A549 (cell line): Measurements from ENCODE around the gene OBSL1. TPM values are rescaled to one million over a fixed set of nuclear protein-coding genes. Genes with fewer than 3 reads are reported as not detected.
A peak's percentile ranks its signal among the peaks of the same experiment; 100 is the strongest.

Experiments used
- ATAC-seq, 2 experiments: fragments of 200-7000 bp in 1 of 2; fragments of >200 bp in 1 of 2; cut with Nextera tagmentation in 1 of 2; cut with Tn5 transposase in 1 of 2; 3 replicates each; pipeline versions ENCODE4 v1.8.0 to v1.9.1; 2018 to 2020; ENCODE audit warnings: mild to moderate bottlenecking in 1 of 2, moderate library complexity in 1 of 2
- CTCF ChIA-PET: fragments of 300-600 bp; sonication (Branson Sonifier 250); formaldehyde crosslinking; extraction: SDS; loops from one replicate; lab custom pipeline; 2021; ENCODE audit warnings: antibody characterized with exemption, inconsistent platforms; lab: Yijun Ruan, JAX
- POLR2A ChIA-PET: fragments of 350-600 bp; formaldehyde crosslinking; extraction: SDS; loops from one replicate; lab custom pipeline; 2021; ENCODE audit warnings: antibody characterized with exemption, inconsistent platforms; lab: Yijun Ruan, JAX
- DNase-seq, 2 experiments: peaks; one replicate each; pipeline versions ENCODE4 v3.0.0 to v3.0.0-alpha.2; 2011 to 2016; ENCODE audit warnings: low read depth in 1 of 2, low spot score in 1 of 2
- FAIRE-seq: peaks from 2 replicates; lab custom pipeline; 2011; peaks lifted over from hg19 to GRCh38; lab: Jason Lieb, UNC
- H3K27ac ChIP-seq, 2 experiments: fragments of >200 bp; sonication (Bioruptor Twin); formaldehyde crosslinking; 3 replicates each; pipeline ENCODE4 v1.5.1; 2016 to 2017
- H3K4me1 ChIP-seq: fragments of >200 bp; sonication (Bioruptor Twin); formaldehyde crosslinking; 3 replicates; pipeline ENCODE4 v1.6.1; 2016
- H3K4me2 ChIP-seq: fragments of >200 bp; sonication (Bioruptor Twin); formaldehyde crosslinking; 3 replicates; pipeline ENCODE4 v1.6.1; 2016
- H3K4me3 ChIP-seq: fragments of >200 bp; sonication (Bioruptor Twin); formaldehyde crosslinking; 3 replicates; pipeline ENCODE4 v1.5.1; 2016
- H3K9me3 ChIP-seq: fragments of >200 bp; sonication (Bioruptor Twin); formaldehyde crosslinking; 3 replicates; pipeline ENCODE4 v1.6.1; 2016
- CBX8 ChIP-seq: fragments of 200-600 bp; sonication (generic); IDR thresholded peaks from 2 replicates; pipeline ENCODE4 v1.6.1; 2016
- CHD4 ChIP-seq: fragments of 200-600 bp; sonication (generic); IDR thresholded peaks from 2 replicates; pipeline ENCODE4 v1.6.1; 2016; ENCODE audit warnings: antibody characterized with exemption, mild to moderate bottlenecking, borderline replicate concordance
- EHF ChIP-seq: fragments of 250-450 bp; sonication (Bioruptor Pico); IDR thresholded peaks from 2 replicates; pipeline ENCODE4 v1.5.0; 2020; ENCODE audit warnings: mild to moderate bottlenecking
- EP300 ChIP-seq, 2 experiments: fragments of >200 bp; sonication (Bioruptor Twin); formaldehyde crosslinking; IDR thresholded peaks; 2 replicates in 1 of 2; 3 replicates in 1 of 2; pipeline ENCODE4 v1.6.1; 2016 to 2017
- ESRRA ChIP-seq: fragments of 150-350 bp; IDR thresholded peaks from 2 replicates; pipeline ENCODE4 v1.6.1; 2014; ENCODE audit warnings: mild to moderate bottlenecking, low read length, borderline replicate concordance
- FOSB ChIP-seq: fragments of 250-450 bp; sonication (Bioruptor Pico); IDR thresholded peaks from 2 replicates; pipeline ENCODE4 v1.5.0; 2020; ENCODE audit warnings: mild to moderate bottlenecking, moderate library complexity
- FOSL2 ChIP-seq, 2 experiments: fragments of 450-650 bp in 1 of 2; fragments of >200 bp in 1 of 2; sonication (Bioruptor Twin) in 1 of 2; formaldehyde crosslinking; IDR thresholded peaks; 2 replicates each; pipeline versions ENCODE4 v1.5.0 to v1.6.1; 2016 to 2020; ENCODE audit warnings: mild to moderate bottlenecking in 1 of 2, moderate library complexity in 1 of 2
- FOXS1 ChIP-seq: fragments of 250-450 bp; sonication (Bioruptor Pico); IDR thresholded peaks from 2 replicates; pipeline ENCODE4 v1.5.0; 2020; ENCODE audit warnings: mild to moderate bottlenecking, moderate library complexity
- HDAC2 ChIP-seq: fragments of 200-600 bp; sonication (generic); IDR thresholded peaks from 2 replicates; pipeline ENCODE4 v1.6.1; 2016
- HOXA7 ChIP-seq: fragments of 250-450 bp; sonication (Bioruptor Pico); IDR thresholded peaks from 2 replicates; pipeline ENCODE4 v1.5.0; 2020; ENCODE audit warnings: mild to moderate bottlenecking, moderate library complexity
- KDM1A ChIP-seq: fragments of 200-600 bp; sonication (generic); IDR thresholded peaks from 2 replicates; pipeline ENCODE4 v1.6.1; 2016; ENCODE audit warnings: low read depth, mild to moderate bottlenecking
- KDM5A ChIP-seq: fragments of 200-600 bp; sonication (generic); IDR thresholded peaks from 2 replicates; pipeline ENCODE4 v1.6.1; 2016; ENCODE audit warnings: antibody characterized with exemption, mild to moderate bottlenecking
- MAFK ChIP-seq: fragments of 450-650 bp; IDR thresholded peaks from 2 replicates; pipeline ENCODE4 v1.6.1; 2014; ENCODE audit not compliant: partially characterized antibody
- MAX ChIP-seq: IDR thresholded peaks from 2 replicates; pipeline ENCODE4 v1.6.1; 2012
- MAZ ChIP-seq: fragments of 150-350 bp; IDR thresholded peaks from 2 replicates; pipeline ENCODE4 v1.6.1; 2014; ENCODE audit warnings: antibody characterized with exemption, low read depth, low read length, borderline replicate concordance
- MYC ChIP-seq: IDR thresholded peaks from 2 replicates; pipeline ENCODE4 v1.6.1; 2012; ENCODE audit warnings: mild to moderate bottlenecking, inconsistent platforms, low read length, improper control_type of control experiment, borderline replicate concordance
- NR3C1 ChIP-seq: fragments of >200 bp; sonication (Bioruptor Twin); formaldehyde crosslinking; IDR thresholded peaks from 3 replicates; pipeline ENCODE4 v1.6.1; 2017
- POLR2A ChIP-seq: IDR thresholded peaks from 2 replicates; pipeline ENCODE4 v1.6.1; 2012; ENCODE audit warnings: mild to moderate bottlenecking, low read length
- RARB ChIP-seq: fragments of 250-450 bp; sonication (Bioruptor Pico); IDR thresholded peaks from 2 replicates; pipeline ENCODE4 v1.8.0; 2021; ENCODE audit warnings: mild to moderate bottlenecking, moderate library complexity
- RNF2 ChIP-seq: fragments of 200-600 bp; sonication (generic); IDR thresholded peaks from 2 replicates; pipeline ENCODE4 v1.6.1; 2016; ENCODE audit warnings: low read depth, mild to moderate bottlenecking, antibody characterized with exemption, moderate library complexity, borderline replicate concordance
- SMC3 ChIP-seq: fragments of >200 bp; sonication (Bioruptor Twin); formaldehyde crosslinking; IDR thresholded peaks from 3 replicates; pipeline ENCODE4 v1.6.1; 2018; ENCODE audit warnings: inconsistent platforms
- TFCP2L1 ChIP-seq: fragments of 250-450 bp; sonication (Bioruptor Pico); IDR thresholded peaks from 2 replicates; pipeline ENCODE4 v1.5.0; 2021; ENCODE audit warnings: mild to moderate bottlenecking
- TP53 ChIP-seq: fragments of 250-450 bp; sonication (Bioruptor Pico); IDR thresholded peaks from 2 replicates; pipeline ENCODE4 v1.5.0; 2021; ENCODE audit warnings: mild to moderate bottlenecking, moderate library complexity
- ZC3H11A ChIP-seq: fragments of 450-650 bp; IDR thresholded peaks from 2 replicates; pipeline ENCODE4 v1.6.1; 2014; ENCODE audit warnings: antibody characterized with exemption, mild to moderate bottlenecking
- ZFP36 ChIP-seq: fragments of 450-650 bp; IDR thresholded peaks from 2 replicates; pipeline ENCODE4 v1.6.1; 2014; ENCODE audit warnings: borderline replicate concordance; ENCODE audit not compliant: partially characterized antibody
- WGBS: methylation state at CpG from one replicate; pipeline ENCODE4 v1.1.6; 2017; ENCODE audit errors: missing lambda C conversion rate; 5-methylcytosine and 5-hydroxymethylcytosine counted together
- polyA plus RNA-seq, 4 experiments: library from polyadenylated mRNA; depleted of rRNA in 3 of 4; stranded (reverse); fragments of >200 nt; fragmentation: RNase III in 1 of 4; extraction: RNeasy Plus Mini Kit Qiagen cat#74134 plus additional on column Dnase treatment in 1 of 4; gene quantifications; 2 replicates in 3 of 4; 3 replicates in 1 of 4; pipeline ENCODE4 v1.2.3, GENCODE V29; 2011 to 2017
- TF ChIP-seq, protein P1 (sequence below): fragments of 200-600 bp; sonication (generic); IDR thresholded peaks from 2 replicates; pipeline ENCODE4 v1.6.1; 2016; ENCODE audit warnings: antibody characterized with exemption, mild to moderate bottlenecking, moderate library complexity
- TF ChIP-seq, protein P2 (sequence below): fragments of >200 bp; sonication (Bioruptor Twin); formaldehyde crosslinking; IDR thresholded peaks from 2 replicates; pipeline ENCODE4 v1.6.1; 2016

OBSL1 gene
- polyA plus RNA-seq, 2 of the 4 experiments (the other 2 are of a cell fraction), result 14.4 to 31.8 TPM

DNA sequence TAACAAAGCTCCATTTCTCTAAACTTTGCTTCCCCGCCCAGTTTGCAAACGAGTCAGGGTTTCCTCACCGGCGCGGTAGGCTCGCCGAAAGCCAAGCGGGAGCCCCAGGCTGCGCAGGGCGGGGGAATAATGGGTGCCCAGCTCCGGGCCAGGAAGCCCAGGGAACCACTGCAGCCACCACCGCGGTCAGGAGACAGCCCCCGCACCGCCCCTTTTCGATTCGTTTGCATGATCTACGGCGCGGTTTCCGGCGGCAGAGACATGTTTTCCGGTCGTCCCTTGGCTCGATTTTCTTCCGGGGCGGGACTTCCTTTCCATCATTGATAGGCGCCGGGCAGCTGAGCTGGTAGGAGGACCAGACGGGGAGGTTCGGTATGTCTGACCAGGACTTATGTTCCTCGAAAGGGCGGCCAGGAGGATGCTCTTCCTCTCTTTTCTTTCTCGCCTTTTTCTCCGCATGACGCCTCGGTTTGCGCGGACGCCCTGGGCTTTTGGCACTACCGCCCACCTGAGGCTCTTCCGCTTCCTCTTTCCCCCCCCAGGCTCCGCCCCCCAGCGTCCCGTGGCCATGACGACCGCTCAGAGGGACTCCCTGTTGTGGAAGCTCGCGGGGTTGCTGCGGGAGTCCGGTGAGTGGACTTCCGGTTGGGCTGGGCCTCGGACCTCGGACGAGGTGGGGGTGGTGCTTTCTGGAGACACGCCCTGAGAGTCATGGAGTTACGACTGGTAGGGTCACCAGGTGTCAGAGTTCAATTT lies 26.4 kb upstream of the OBSL1 start, which contains the start of gene STK11IP (continued):
- TF ChIP-seq ZFP36, result no peak
- no peak for TF ChIP-seq FOSL2 (IDR thresholded peaks at IDR 0.05)
- peak; percentile 32; the same call in 1 of the 2 replicates for TF ChIP-seq FOSL2 (CRISPR knock-in tag; IDR thresholded peaks at IDR 0.05)
- no peak for TF ChIP-seq HOXA7 (CRISPR knock-in tag)
- TF ChIP-seq, protein P1, sequence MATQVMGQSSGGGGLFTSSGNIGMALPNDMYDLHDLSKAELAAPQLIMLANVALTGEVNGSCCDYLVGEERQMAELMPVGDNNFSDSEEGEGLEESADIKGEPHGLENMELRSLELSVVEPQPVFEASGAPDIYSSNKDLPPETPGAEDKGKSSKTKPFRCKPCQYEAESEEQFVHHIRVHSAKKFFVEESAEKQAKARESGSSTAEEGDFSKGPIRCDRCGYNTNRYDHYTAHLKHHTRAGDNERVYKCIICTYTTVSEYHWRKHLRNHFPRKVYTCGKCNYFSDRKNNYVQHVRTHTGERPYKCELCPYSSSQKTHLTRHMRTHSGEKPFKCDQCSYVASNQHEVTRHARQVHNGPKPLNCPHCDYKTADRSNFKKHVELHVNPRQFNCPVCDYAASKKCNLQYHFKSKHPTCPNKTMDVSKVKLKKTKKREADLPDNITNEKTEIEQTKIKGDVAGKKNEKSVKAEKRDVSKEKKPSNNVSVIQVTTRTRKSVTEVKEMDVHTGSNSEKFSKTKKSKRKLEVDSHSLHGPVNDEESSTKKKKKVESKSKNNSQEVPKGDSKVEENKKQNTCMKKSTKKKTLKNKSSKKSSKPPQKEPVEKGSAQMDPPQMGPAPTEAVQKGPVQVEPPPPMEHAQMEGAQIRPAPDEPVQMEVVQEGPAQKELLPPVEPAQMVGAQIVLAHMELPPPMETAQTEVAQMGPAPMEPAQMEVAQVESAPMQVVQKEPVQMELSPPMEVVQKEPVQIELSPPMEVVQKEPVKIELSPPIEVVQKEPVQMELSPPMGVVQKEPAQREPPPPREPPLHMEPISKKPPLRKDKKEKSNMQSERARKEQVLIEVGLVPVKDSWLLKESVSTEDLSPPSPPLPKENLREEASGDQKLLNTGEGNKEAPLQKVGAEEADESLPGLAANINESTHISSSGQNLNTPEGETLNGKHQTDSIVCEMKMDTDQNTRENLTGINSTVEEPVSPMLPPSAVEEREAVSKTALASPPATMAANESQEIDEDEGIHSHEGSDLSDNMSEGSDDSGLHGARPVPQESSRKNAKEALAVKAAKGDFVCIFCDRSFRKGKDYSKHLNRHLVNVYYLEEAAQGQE, result peak; percentile 69
- TF ChIP-seq KDM5A, result no peak
- no peak for TF ChIP-seq FOXS1 (CRISPR knock-in tag)
- no peak for TF ChIP-seq FOSB (CRISPR knock-in tag)
- TF ChIP-seq MAX, result peak; percentile 76
- no peak for TF ChIP-seq TP53 (CRISPR knock-in tag)
- TF ChIP-seq EHF (CRISPR knock-in tag), result no peak
- no peak for TF ChIP-seq NR3C1
- TF ChIP-seq HDAC2, result no peak
- TF ChIP-seq RNF2, result no peak
- TF ChIP-seq, protein P2, sequence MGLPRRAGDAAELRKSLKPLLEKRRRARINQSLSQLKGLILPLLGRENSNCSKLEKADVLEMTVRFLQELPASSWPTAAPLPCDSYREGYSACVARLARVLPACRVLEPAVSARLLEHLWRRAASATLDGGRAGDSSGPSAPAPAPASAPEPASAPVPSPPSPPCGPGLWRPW, result no peak
- no peak for TF ChIP-seq TFCP2L1 (CRISPR knock-in tag)
- TF ChIP-seq CHD4, result no peak
- TF ChIP-seq MAFK, result no peak
- TF ChIP-seq MYC, result 0 out of 2 replicates have a peak, but pooled peaks have one; percentile 54

DNA sequence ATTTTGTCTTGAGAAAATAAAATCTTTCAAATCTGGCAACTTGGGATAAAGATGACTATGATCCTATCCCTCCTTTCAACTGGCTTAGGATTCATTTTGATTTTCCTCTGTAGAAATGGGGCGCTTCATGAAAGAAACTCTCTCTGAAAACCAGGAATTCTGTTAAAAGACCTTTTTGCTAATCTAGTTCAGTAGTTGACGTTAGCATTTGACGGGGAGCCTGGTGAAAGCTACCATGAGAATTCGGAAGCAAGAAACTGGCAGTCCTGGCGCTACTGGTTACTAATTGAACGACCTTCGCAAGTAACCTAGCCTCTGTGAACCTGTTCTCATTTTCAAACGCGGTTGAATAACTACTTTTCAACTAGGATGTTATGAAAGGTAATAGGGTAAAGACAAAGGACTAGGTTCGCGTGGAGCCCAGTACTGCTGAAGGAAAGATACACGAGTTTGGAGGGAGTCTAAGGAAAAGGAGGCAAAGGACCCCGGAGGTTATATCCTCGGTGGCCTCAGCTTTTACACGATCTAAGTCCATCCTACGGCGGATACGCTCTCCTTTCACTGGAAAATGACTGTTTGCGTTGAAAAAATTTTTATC lies 25.7 kb upstream of the OBSL1 start:
- no peak for TF ChIP-seq CBX8
- TF ChIP-seq ESRRA, result no peak
- TF ChIP-seq POLR2A, result no peak
- Histone ChIP-seq H3K27ac (peak overlapping the region; percentile 90 to 94), H3K4me1 (peaks cover 11% of the 10 kb centered on the region; the same call in 2 of the 3 replicates), H3K4me2 (peak overlapping the region; percentile 95), H3K9me3 (no peaks in the 10 kb centered on the region), H3K4me3 (peak overlapping the region; percentile 71)
- WGBS, result 20% methylated on average over 19 of the region's 19 CpGs
- CTCF ChIA-PET, result interaction anchor here (1.1 to 4.3 kb wide), 7 partner anchors 26 to 68 kb away, joined by 3 to 18 read pairs (median 3); partner anchors contain the start of genes CHPF, OBSL1 and TMEM198
- DNase-seq (peak in 1 of 2 experiments; percentile 21), FAIRE-seq (no peak), ATAC-seq (peak; percentile 30 to 33; a peak in 5 of 6 replicates)
- POLR2A ChIA-PET, result interaction anchor here (0.9 to 2.3 kb wide), 9 partner anchors 20 to 209 kb away, joined by 3 to 19 read pairs (median 4); partner anchors contain the start of genes CHPF, DNPEP, GMPPA and INHA

DNA sequence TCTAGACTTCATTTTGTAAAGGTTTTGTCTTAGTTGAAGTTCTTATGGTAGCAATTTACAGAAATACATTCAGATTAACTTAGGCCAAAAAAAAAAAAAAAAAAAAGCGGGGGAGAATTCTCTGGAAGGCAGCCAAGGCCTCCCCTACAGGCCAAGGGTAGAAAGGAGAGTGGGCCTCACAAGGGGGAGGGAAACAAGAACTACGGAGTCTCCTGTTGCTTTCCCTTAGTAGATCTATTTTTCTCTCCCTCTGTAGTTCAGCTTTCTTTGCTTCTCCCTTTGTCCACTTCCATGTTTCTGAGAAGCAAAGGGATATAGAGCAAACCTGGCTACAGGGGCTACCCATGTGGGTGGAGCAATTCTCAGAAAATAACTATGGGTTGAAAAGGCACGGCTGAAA lies 23.9 kb upstream of the OBSL1 start:
- TF ChIP-seq MAZ (no peak), EP300 (IDR thresholded peaks at IDR 0.05) (no peak), ZC3H11A (no peak), RARB (no peak), HOXA7 (CRISPR knock-in tag) (no peak), CBX8 (no peak), KDM1A (no peak), SMC3 (no peak)
- TF ChIP-seq, protein P2, result no peak
- 67% methylated on average over 3 of the region's 3 CpGs for WGBS
- Histone ChIP-seq H3K4me1 (peaks cover 11% of the 10 kb centered on the region; the same call in 2 of the 3 replicates), H3K4me2 (no peak overlapping the region), H3K4me3 (no peak overlapping the region), H3K27ac (no peak overlapping the region), H3K9me3 (no peaks in the 10 kb centered on the region)
- DNase-seq, result no peak
- FAIRE-seq, result no peak
- ChIA-PET CTCF (interaction anchor here (1.0 to 4.3 kb wide), 5 partner anchors 18 to 54 kb away, joined by 3 to 18 read pairs (median 4); partner anchors contain the start of gene OBSL1), POLR2A (no interaction called here)
- no peak for ATAC-seq
